OCI-LY7 (cell line): ENCODE data around the gene SORCS3. TPM values are rescaled to one million over a fixed set of nuclear protein-coding genes. Genes with fewer than 3 reads are reported as not detected.

ENCODE experiments used
- BruUV-seq: library from RNA; stranded (reverse); fragments of 400-500 nt; replicated peaks from 2 replicates; lab custom pipeline; 2021; lab: Mats Ljungman, UMichigan
- CTCF ChIA-PET: fragments of 300-600 bp; sonication (Branson Sonifier 250); formaldehyde crosslinking; loops from one replicate; lab custom pipeline; 2022; ENCODE audit warnings: antibody characterized with exemption; ENCODE audit not compliant: unreplicated experiment; lab: Charles Lee
- POLR2A ChIA-PET: fragments of 300-600 bp; sonication (Branson Sonifier 250); formaldehyde crosslinking; loops from one replicate; lab custom pipeline; 2022; ENCODE audit warnings: antibody characterized with exemption; lab: Charles Lee
- DNase-seq: peaks from one replicate; pipeline ENCODE4 v3.0.0-alpha.2; 2015; ENCODE audit warnings: low spot score
- H2AFZ ChIP-seq: fragments of 200-600 bp; sonication (generic), shearing (Covaris generic); 2 replicates; pipeline ENCODE4 v1.6.1; 2014; ENCODE audit warnings: mild to moderate bottlenecking, antibody characterized with exemption, low read length, moderate library complexity
- H3K27ac ChIP-seq: fragments of 200-600 bp; sonication (generic); 2 replicates; pipeline ENCODE4 v1.5.1; 2014; ENCODE audit warnings: mixed run types, low read depth, mild to moderate bottlenecking, moderate library complexity, low read length, inconsistent platforms; ENCODE audit not compliant: poor library complexity, severe bottlenecking
- H3K36me3 ChIP-seq: fragments of 200-600 bp; sonication (generic); 2 replicates; pipeline ENCODE4 v1.6.1; 2014; ENCODE audit warnings: mild to moderate bottlenecking, antibody characterized with exemption, low read length, moderate library complexity, mixed read lengths; ENCODE audit not compliant: insufficient read depth
- H3K4me1 ChIP-seq: fragments of 200-600 bp; sonication (generic); 2 replicates; pipeline ENCODE4 v1.5.1; 2014; ENCODE audit warnings: mild to moderate bottlenecking, low read length; ENCODE audit not compliant: insufficient read depth, poor library complexity, severe bottlenecking
- H3K4me2 ChIP-seq: fragments of 200-600 bp; sonication (generic); 2 replicates; pipeline ENCODE4 v1.6.1; 2014; ENCODE audit warnings: mild to moderate bottlenecking, low read length
- H3K4me3 ChIP-seq: fragments of 200-600 bp; sonication (generic); 2 replicates; pipeline ENCODE4 v1.5.1; 2014; ENCODE audit warnings: mild to moderate bottlenecking, low read depth, low read length; ENCODE audit not compliant: poor library complexity, severe bottlenecking
- H3K79me2 ChIP-seq: fragments of 200-600 bp; sonication (generic); 2 replicates; pipeline ENCODE4 v1.6.1; 2016; ENCODE audit warnings: low read depth, mild to moderate bottlenecking, low read length, moderate library complexity, mixed read lengths; ENCODE audit not compliant: insufficient read depth
- H3K9me2 ChIP-seq: fragments of 200-600 bp; sonication (generic); 2 replicates; pipeline ENCODE4 v1.6.1; 2016; ENCODE audit warnings: mild to moderate bottlenecking, low read length, mixed read lengths; ENCODE audit not compliant: insufficient read depth
- H3K9me3 ChIP-seq: fragments of 200-600 bp; sonication (generic); 2 replicates; pipeline ENCODE4 v1.6.1; 2014; ENCODE audit warnings: mild to moderate bottlenecking, mixed run types, low read length, mixed read lengths
- H4K20me1 ChIP-seq: fragments of 200-600 bp; sonication (generic); 2 replicates; pipeline ENCODE4 v1.6.1; 2014; ENCODE audit warnings: mild to moderate bottlenecking, antibody characterized with exemption, low read length, moderate library complexity, mixed read lengths; ENCODE audit not compliant: insufficient read depth
- EZH2phosphoT487 ChIP-seq: fragments of 200-600 bp; sonication (generic); IDR thresholded peaks from 2 replicates; pipeline ENCODE4 v1.6.1; 2018; ENCODE audit warnings: low read depth, borderline replicate concordance, mild to moderate bottlenecking, mixed run types, antibody characterized with exemption, low read length, moderate library complexity, mixed read lengths
- intact Hi-C: fragments of 100-400 bp; cut with micrococcal nuclease; formaldehyde crosslinking; loops from one replicate; pipeline ENCODE4 v1.10.0; 2022; ENCODE audit not compliant: unreplicated experiment
- total RNA-seq, 2 experiments: library from RNA; depleted of rRNA in 1 of 2; stranded (reverse); fragments of >200 nt in 1 of 2; shearing (Covaris generic) in 1 of 2; gene quantifications; 2 replicates each; pipeline ENCODE4 v1.2.3, GENCODE V29; 2014 to 2022
- TF ChIP-seq, protein P1 (sequence below): fragments of 200-600 bp; sonication (generic); conservative IDR thresholded peaks from 2 replicates; pipeline ENCODE4 v1.5.1; 2014; ENCODE audit warnings: mild to moderate bottlenecking, antibody characterized with exemption, low read length, moderate library complexity, mixed read lengths

SORCS3 gene
- total RNA-seq, 2 experiments from 2014 or later = not detected

DNA sequence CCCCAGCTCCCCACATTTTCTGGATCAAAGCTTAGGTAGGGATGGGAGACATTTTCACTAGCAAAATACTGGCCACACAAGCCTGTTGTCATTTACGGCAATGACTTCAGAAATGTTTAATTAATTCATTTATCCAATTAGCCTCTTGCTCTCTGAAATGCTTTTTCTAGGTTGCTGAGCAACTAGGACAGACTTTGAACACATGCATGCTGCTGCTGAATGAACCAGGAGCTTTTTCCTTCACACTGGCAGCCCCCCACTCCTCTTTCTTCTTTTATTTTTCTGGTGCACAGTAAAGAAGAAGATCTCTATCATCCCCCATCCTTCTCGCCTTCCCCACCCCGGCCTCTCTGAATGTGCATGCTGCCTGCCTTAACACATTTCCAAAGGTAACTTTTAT lies 22.5 kb downstream of the SORCS3 start:
- Histone ChIP-seq H4K20me1 (no peaks in the 10 kb centered on the region), H3K27ac (no peak overlapping the region), H3K36me3 (no peaks in the 10 kb centered on the region), H3K9me2 (no peaks in the 10 kb centered on the region), H3K9me3 (no peaks in the 10 kb centered on the region), H3K4me3 (no peak overlapping the region), H3K79me2 (no peaks in the 10 kb centered on the region), H2AFZ (no peak overlapping the region), H3K4me2 (no peak overlapping the region), H3K4me1 (no peaks in the 10 kb centered on the region)
- ChIA-PET POLR2A (no interaction called here), CTCF (no interaction called here)
- no TSS peak for BruUV-seq
- no peak for TF ChIP-seq EZH2phosphoT487
- TF ChIP-seq, protein P1, sequence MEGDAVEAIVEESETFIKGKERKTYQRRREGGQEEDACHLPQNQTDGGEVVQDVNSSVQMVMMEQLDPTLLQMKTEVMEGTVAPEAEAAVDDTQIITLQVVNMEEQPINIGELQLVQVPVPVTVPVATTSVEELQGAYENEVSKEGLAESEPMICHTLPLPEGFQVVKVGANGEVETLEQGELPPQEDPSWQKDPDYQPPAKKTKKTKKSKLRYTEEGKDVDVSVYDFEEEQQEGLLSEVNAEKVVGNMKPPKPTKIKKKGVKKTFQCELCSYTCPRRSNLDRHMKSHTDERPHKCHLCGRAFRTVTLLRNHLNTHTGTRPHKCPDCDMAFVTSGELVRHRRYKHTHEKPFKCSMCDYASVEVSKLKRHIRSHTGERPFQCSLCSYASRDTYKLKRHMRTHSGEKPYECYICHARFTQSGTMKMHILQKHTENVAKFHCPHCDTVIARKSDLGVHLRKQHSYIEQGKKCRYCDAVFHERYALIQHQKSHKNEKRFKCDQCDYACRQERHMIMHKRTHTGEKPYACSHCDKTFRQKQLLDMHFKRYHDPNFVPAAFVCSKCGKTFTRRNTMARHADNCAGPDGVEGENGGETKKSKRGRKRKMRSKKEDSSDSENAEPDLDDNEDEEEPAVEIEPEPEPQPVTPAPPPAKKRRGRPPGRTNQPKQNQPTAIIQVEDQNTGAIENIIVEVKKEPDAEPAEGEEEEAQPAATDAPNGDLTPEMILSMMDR = no peak
- intact Hi-C loops = no loop called here
- DNase-seq = no peak

- no TSS peak for BruUV-seq
- Histone ChIP-seq H2AFZ (no peak overlapping the region), H3K4me1 (no peaks in the 10 kb centered on the region), H4K20me1 (no peaks in the 10 kb centered on the region), H3K79me2 (no peaks in the 10 kb centered on the region), H3K27ac (no peak overlapping the region), H3K4me3 (no peak overlapping the region), H3K9me2 (no peaks in the 10 kb centered on the region), H3K9me3 (no peaks in the 10 kb centered on the region), H3K4me2 (no peak overlapping the region), H3K36me3 (no peaks in the 10 kb centered on the region)
- intact Hi-C loops = no loop called here
- no peak for TF ChIP-seq EZH2phosphoT487
- TF ChIP-seq, protein P1 = no peak
- no peak for DNase-seq
- CTCF ChIA-PET = no interaction called here
- POLR2A ChIA-PET = no interaction called here
Measured at GRCh38 chr10:104664205-104664604, 23.1 kb downstream of the SORCS3 start.

DNA sequence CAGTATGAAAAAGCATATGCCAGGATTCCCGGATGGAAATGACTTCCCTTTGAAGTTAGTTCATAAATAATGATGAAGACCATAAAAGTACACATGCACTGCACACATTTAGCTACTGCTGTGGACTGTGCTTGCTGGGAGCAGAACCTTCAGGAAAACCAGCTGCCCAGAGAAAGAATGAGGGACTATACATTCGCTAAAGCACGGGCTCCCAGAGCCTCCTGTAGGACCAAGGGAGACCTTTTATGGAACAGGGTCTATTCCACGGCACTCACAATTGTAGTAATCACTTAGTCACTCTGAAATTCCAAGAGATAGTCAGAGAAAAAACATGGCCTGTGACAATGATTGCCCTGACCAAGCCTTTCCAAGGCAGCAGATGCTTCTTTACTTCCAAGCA lies 24.1 kb downstream of the SORCS3 start:
- intact Hi-C loops = no loop called here
- Histone ChIP-seq H3K79me2 (no peaks in the 10 kb centered on the region), H3K27ac (no peak overlapping the region), H3K9me3 (no peaks in the 10 kb centered on the region), H3K4me3 (no peak overlapping the region), H3K9me2 (no peaks in the 10 kb centered on the region), H3K36me3 (no peaks in the 10 kb centered on the region), H4K20me1 (no peaks in the 10 kb centered on the region), H3K4me1 (no peaks in the 10 kb centered on the region), H2AFZ (no peak overlapping the region), H3K4me2 (no peak overlapping the region)
- DNase-seq = no peak
- POLR2A ChIA-PET = no interaction called here
- CTCF ChIA-PET = no interaction called here
- TF ChIP-seq, protein P1 = no peak
- TF ChIP-seq EZH2phosphoT487 = no peak
- no TSS peak for BruUV-seq
